ENCODE data around the gene ZNF263. TPM values are rescaled to one million over a fixed set of nuclear protein-coding genes. Genes with fewer than 3 reads are reported as not detected.

ZNF263 gene
- total RNA-seq, 4 donors from 2014 or later = 44.6 to 62.2 (median 60.6) TPM

GRCh38 chr16:3256146-3256865, 27.0 kb upstream of the ZNF263 start, which contains the start of gene MEFV:
Gene MEFV, minus strand, starts transcription at chr16:3256633. Its CDS starts 46 bp downstream, at chr16:3256587.
- Histone ChIP-seq H3K27me3 (no peaks in the 10 kb centered on the region), H3K9me3 (no peaks in the 10 kb centered on the region), H3K27ac (no peak within 1 kb of the TSS), H3K4me3 (replicated peaks in 1 of 3) (no peak within 1 kb of the TSS), H3K4me1 (no peaks in the 10 kb centered on the region), H3K36me3 (no peaks in the 10 kb centered on the region)
- intact Hi-C loops (cut with DNase I) = no loop called here
- no peak for DNase-seq
- WGBS, 2 donors = 80 to 81% methylated on average over 12 to 13 of the region's 14 CpGs
- no peak for TF ChIP-seq POLR2A (IDR thresholded peaks at IDR 0.05)
- TF ChIP-seq, protein P1, sequence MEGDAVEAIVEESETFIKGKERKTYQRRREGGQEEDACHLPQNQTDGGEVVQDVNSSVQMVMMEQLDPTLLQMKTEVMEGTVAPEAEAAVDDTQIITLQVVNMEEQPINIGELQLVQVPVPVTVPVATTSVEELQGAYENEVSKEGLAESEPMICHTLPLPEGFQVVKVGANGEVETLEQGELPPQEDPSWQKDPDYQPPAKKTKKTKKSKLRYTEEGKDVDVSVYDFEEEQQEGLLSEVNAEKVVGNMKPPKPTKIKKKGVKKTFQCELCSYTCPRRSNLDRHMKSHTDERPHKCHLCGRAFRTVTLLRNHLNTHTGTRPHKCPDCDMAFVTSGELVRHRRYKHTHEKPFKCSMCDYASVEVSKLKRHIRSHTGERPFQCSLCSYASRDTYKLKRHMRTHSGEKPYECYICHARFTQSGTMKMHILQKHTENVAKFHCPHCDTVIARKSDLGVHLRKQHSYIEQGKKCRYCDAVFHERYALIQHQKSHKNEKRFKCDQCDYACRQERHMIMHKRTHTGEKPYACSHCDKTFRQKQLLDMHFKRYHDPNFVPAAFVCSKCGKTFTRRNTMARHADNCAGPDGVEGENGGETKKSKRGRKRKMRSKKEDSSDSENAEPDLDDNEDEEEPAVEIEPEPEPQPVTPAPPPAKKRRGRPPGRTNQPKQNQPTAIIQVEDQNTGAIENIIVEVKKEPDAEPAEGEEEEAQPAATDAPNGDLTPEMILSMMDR (IDR thresholded peaks at IDR 0.05) = no peak

DNA sequence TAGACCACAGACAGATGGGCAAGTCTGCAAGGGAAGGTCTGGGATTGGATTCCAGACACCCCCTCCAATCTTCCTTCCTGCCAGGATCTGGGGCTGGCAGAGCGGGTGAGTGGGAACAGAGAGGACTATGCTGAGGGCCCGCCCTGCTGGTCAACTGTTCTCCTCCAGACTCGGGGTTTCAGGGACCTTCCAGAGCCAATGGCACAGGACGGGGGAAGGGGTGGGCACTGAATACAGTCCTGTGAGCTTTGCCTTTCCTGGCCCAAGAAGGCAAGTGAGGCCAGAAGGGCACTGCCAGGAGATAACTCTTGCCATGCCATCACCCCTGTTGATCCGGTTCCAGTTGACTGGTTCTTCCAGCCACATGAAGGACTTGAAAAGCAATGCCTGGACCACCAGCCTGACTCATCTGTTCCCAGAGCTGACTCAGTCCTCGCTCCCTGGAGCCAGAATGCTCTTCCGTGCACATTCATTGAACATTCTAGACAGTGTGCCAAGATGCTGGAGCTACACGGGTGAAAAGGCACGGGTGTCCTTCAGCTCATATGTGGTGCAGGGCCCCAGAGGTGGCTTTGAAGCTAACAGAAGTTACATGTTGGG, 26.3 kb upstream of the ZNF263 start:
- H3K9me3 ChIP-seq = no peaks in the 10 kb centered on the region
- no peak overlapping the region for H3K4me3 ChIP-seq (replicated peaks in 1 of 3)
- no peaks in the 10 kb centered on the region for H3K4me1 ChIP-seq
- TF ChIP-seq, protein P1 (IDR thresholded peaks at IDR 0.05) = no peak
- TF ChIP-seq POLR2A (IDR thresholded peaks at IDR 0.05) = no peak
- WGBS, 2 donors = 71 to 82% methylated on average over 8 to 9 of the region's 9 CpGs
- intact Hi-C loops (cut with DNase I) = no loop called here
- no peak for DNase-seq
- H3K36me3 ChIP-seq = no peaks in the 10 kb centered on the region
- no peak overlapping the region for H3K27ac ChIP-seq
- H3K27me3 ChIP-seq = no peaks in the 10 kb centered on the region

DNA sequence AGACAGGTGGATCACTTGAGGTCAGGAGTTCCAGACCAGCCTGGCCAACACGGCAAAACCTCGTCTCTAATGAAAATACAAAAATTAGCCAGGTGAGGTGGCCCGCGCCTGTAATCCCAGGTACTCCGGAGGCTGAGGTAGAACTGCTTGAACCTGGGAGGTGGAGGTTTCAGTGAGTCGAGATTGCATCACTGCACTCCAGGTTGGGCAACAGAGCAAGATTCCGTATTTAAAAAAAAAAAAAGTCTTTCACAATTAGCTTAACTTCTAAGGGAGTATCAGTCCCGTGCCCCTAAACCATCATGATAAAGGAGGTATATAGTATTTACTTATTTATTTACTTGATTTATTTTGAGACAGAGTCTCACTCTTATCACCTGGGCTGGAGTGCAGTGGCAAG, 23.5 kb upstream of the ZNF263 start:
- Histone ChIP-seq H3K4me3 (replicated peaks in 1 of 3) (no peak overlapping the region), H3K9me3 (no peaks in the 10 kb centered on the region), H3K36me3 (no peaks in the 10 kb centered on the region), H3K27ac (no peak overlapping the region), H3K4me1 (peaks cover 0 to 2% of the 10 kb centered on the region in 2 donors), H3K27me3 (no peaks in the 10 kb centered on the region)
- intact Hi-C loops (cut with DNase I) = no loop called here
- no peak for TF ChIP-seq POLR2A (IDR thresholded peaks at IDR 0.05)
- 82 to 87% methylated on average over 8 of the region's 8 CpGs for WGBS, 2 donors
- DNase-seq = no peak

DNA sequence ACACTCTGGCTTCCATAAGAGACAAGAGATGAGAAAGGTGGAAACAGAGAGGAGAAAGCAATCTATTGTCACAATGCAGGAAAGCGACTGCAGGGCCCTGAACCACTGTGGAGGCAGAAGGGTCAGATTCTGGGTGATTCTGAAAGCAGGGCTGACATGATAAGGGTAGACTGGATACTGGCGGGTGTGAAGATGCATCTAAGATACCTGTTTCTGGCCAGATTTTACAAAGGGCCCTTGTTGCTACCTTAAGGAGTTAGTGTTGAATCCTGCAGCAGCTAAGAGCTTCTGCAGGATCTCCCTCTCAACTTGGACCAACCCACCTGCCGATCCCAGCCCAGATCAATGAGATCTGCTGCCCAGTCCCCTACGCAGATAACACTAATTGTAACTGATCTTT, 20.8 kb upstream of the ZNF263 start:
- H3K4me3 ChIP-seq (replicated peaks in 1 of 3) = no peak overlapping the region
- TF ChIP-seq POLR2A (IDR thresholded peaks at IDR 0.05) = no peak
- TF ChIP-seq, protein P1 (IDR thresholded peaks at IDR 0.05) = no peak
- peaks cover 0 to 10% of the 10 kb centered on the region in 2 donors for H3K4me1 ChIP-seq
- H3K9me3 ChIP-seq = no peaks in the 10 kb centered on the region
- H3K27me3 ChIP-seq = no peaks in the 10 kb centered on the region
- no peaks in the 10 kb centered on the region for H3K36me3 ChIP-seq
- no peak for DNase-seq
- 92 to 93% methylated on average over 4 of the region's 4 CpGs for WGBS, 2 donors
- no peak overlapping the region for H3K27ac ChIP-seq
- intact Hi-C loops (cut with DNase I) = no loop called here

- Histone ChIP-seq H3K4me3 (replicated peaks in 1 of 3) (peak overlapping the region; percentile 33 to 94 (median 58)), H3K27ac (peak overlapping the region; percentile 91 to 93 (median 92)), H3K9me3 (no peaks in the 10 kb centered on the region), H3K4me1 (peaks cover 0 to 10% of the 10 kb centered on the region in 2 donors), H3K36me3 (peaks cover 0 to 6% of the 10 kb centered on the region in 2 donors), H3K27me3 (no peaks in the 10 kb centered on the region)
- DNase-seq = peak; percentile 98
- peak in 1 of 2 donors; percentile 83 for TF ChIP-seq POLR2A (IDR thresholded peaks at IDR 0.05)
- TF ChIP-seq, protein P1 (IDR thresholded peaks at IDR 0.05) = peak in 3 of 6 experiments; percentile 25 to 43 (median 26)
- WGBS, 2 donors = 2 to 6% methylated on average over 31 to 34 of the region's 77 CpGs
- intact Hi-C loops (cut with DNase I) = no loop called here
Measured at GRCh38 chr16:3264137-3265036, 18.9 kb upstream of the ZNF263 start.

Data from thyroid gland (tissue), 4 donors.